H1 (cell line): ENCODE measurements around the gene LRRC9. TPM values are rescaled to one million over a fixed set of nuclear protein-coding genes. Genes with fewer than 3 reads are reported as not detected.

Source experiments
- CTCF ChIA-PET: fragments of 300-600 bp; sonication (Branson Sonifier 250); formaldehyde crosslinking; loops from one replicate; lab custom pipeline; 2021; ENCODE audit not compliant: partially characterized antibody; lab: Charles Lee
- POLR2A ChIA-PET: fragments of 300-600 bp; sonication (Branson Sonifier 250); formaldehyde crosslinking; loops from one replicate; lab custom pipeline; 2021; ENCODE audit warnings: inconsistent platforms; ENCODE audit not compliant: partially characterized antibody; lab: Charles Lee
- DNase-seq, 2 experiments: peaks; one replicate each; pipeline versions ENCODE4 v3.0.0 to v3.0.0-alpha.2; 2010 to 2022; ENCODE audit warnings: low spot score in 2 of 2, low read depth in 1 of 2, mixed read lengths in 1 of 2
- FAIRE-seq: peaks from 2 replicates; lab custom pipeline; 2011; peaks lifted over from hg19 to GRCh38; lab: Jason Lieb, UNC
- H2AFZ ChIP-seq: 2 replicates; pipeline ENCODE4 v1.8.1; 2012; ENCODE audit warnings: low read length, inconsistent platforms
- H2AK5ac ChIP-seq: 2 replicates; pipeline ENCODE4 v1.6.1; 2013; ENCODE audit warnings: low read depth, low read length
- H2BK120ac ChIP-seq: replicated peaks from 2 replicates; pipeline ENCODE3; 2013; ENCODE audit warnings: low read depth, low read length, inconsistent platforms
- H2BK12ac ChIP-seq: 2 replicates; pipeline ENCODE4 v1.6.1; 2013; ENCODE audit warnings: low read depth, low read length
- H2BK15ac ChIP-seq: 2 replicates; pipeline ENCODE4 v1.6.1; 2013; ENCODE audit warnings: low read length
- H2BK20ac ChIP-seq: 2 replicates; pipeline ENCODE4 v1.6.1; 2013; ENCODE audit warnings: low read length
- H2BK5ac ChIP-seq: 2 replicates; pipeline ENCODE4 v1.6.1; 2013; ENCODE audit warnings: low read depth, low read length
- H3K14ac ChIP-seq: 2 replicates; pipeline ENCODE4 v1.6.1; 2013; ENCODE audit warnings: inconsistent platforms; ENCODE audit not compliant: insufficient read length
- H3K18ac ChIP-seq: 2 replicates; pipeline ENCODE4 v1.6.1; 2013; ENCODE audit warnings: low read length; ENCODE audit errors: extremely low read depth
- H3K23ac ChIP-seq: 2 replicates; pipeline ENCODE4 v1.6.1; 2013; ENCODE audit warnings: inconsistent platforms; ENCODE audit not compliant: insufficient read length
- H3K23me2 ChIP-seq: 2 replicates; pipeline ENCODE4 v1.6.1; 2013; ENCODE audit warnings: low read depth, low read length
- H3K27ac ChIP-seq: 2 replicates; pipeline ENCODE4 v1.6.1; 2011; ENCODE audit warnings: low read depth, low read length, inconsistent platforms
- H3K27me3 ChIP-seq, 4 experiments: replicated peaks in 1 of 4; 1 replicate in 1 of 4; 2 replicates in 3 of 4; pipeline versions ENCODE4 v1.6.1 to v1.8.1; 2011 to 2013; ENCODE audit warnings: low read length in 3 of 4, mild to moderate bottlenecking in 3 of 4, inconsistent platforms in 2 of 4, mixed read lengths in 2 of 4, moderate library complexity in 1 of 4; ENCODE audit not compliant: control insufficient read depth in 3 of 4, insufficient read depth in 3 of 4; ENCODE audit errors: extremely low read depth in 1 of 4
- H3K36me3 ChIP-seq, 4 experiments: 2 replicates each; pipeline versions ENCODE4 v1.6.1 to v1.8.1; 2011 to 2013; ENCODE audit warnings: mild to moderate bottlenecking in 4 of 4, low read length in 3 of 4, moderate library complexity in 2 of 4, control low read depth in 1 of 4, inconsistent platforms in 1 of 4; ENCODE audit not compliant: insufficient read depth in 4 of 4, control insufficient read depth in 2 of 4
- H3K4ac ChIP-seq: replicated peaks from 2 replicates; pipeline ENCODE3; 2013; ENCODE audit warnings: low read length, low read depth, mixed read lengths, inconsistent platforms; ENCODE audit not compliant: insufficient read length
- H3K4me1 ChIP-seq, 4 experiments: replicated peaks in 1 of 4; 1 replicate in 1 of 4; 2 replicates in 3 of 4; pipeline versions ENCODE4 v1.6.1 to v1.8.1; 2011 to 2013; ENCODE audit warnings: low read length in 3 of 4, inconsistent platforms in 2 of 4, mixed read lengths in 1 of 4; ENCODE audit not compliant: insufficient read depth in 4 of 4, control insufficient read depth in 3 of 4
- H3K4me2 ChIP-seq, 2 experiments: 2 replicates each; pipeline versions ENCODE4 v1.6.1 to v1.8.1; 2011 to 2013; ENCODE audit warnings: low read depth in 2 of 2, low read length in 2 of 2, control low read depth in 1 of 2, inconsistent platforms in 1 of 2, mild to moderate bottlenecking in 1 of 2; ENCODE audit not compliant: insufficient read depth in 1 of 2
- H3K4me3 ChIP-seq, 4 experiments: fragments of 200-600, 300-600 bp in 1 of 4; sonication (generic), shearing (Covaris generic), sonication (Bioruptor Twin) in 1 of 4; 2 replicates each; pipeline versions ENCODE4 v1.5.1 to v1.8.1; 2011 to 2016; ENCODE audit warnings: low read length in 4 of 4, low read depth in 3 of 4, control low read depth in 2 of 4, inconsistent platforms in 2 of 4, mild to moderate bottlenecking in 2 of 4, mixed read lengths in 1 of 4, moderate library complexity in 1 of 4; ENCODE audit not compliant: insufficient read depth in 2 of 4; ENCODE audit errors: extremely low read depth in 1 of 4
- H3K56ac ChIP-seq: replicated peaks from 2 replicates; pipeline ENCODE3; 2013; ENCODE audit warnings: low read depth, mild to moderate bottlenecking, mixed read lengths, low read length, inconsistent platforms; ENCODE audit not compliant: insufficient read length
- H3K79me1 ChIP-seq: 2 replicates; pipeline ENCODE4 v1.6.1; 2013; ENCODE audit warnings: low read depth, low read length, control low read depth
- H3K79me2 ChIP-seq, 2 experiments: 2 replicates each; pipeline versions ENCODE4 v1.6.1 to v1.8.1; 2012 to 2013; ENCODE audit warnings: low read length in 2 of 2, mild to moderate bottlenecking in 2 of 2, inconsistent platforms in 1 of 2; ENCODE audit not compliant: insufficient read depth in 2 of 2, control insufficient read depth in 1 of 2
- H3K9ac ChIP-seq, 4 experiments: replicated peaks in 1 of 4; 1 replicate in 1 of 4; 2 replicates in 3 of 4; pipeline versions ENCODE4 v1.6.1 to v1.8.1; 2011 to 2013; ENCODE audit warnings: low read depth in 3 of 4, low read length in 3 of 4, control low read depth in 2 of 4, mild to moderate bottlenecking in 2 of 4, moderate library complexity in 2 of 4, inconsistent platforms in 1 of 4; ENCODE audit errors: extremely low read depth in 1 of 4
- H3K9me3 ChIP-seq, 2 experiments: 2 replicates each; pipeline versions ENCODE4 v1.6.1 to v1.8.1; 2012 to 2013; ENCODE audit warnings: mild to moderate bottlenecking in 2 of 2, moderate library complexity in 2 of 2, control low read depth in 1 of 2, inconsistent platforms in 1 of 2, low read depth in 1 of 2, low read length in 1 of 2, mixed read lengths in 1 of 2; ENCODE audit not compliant: insufficient read depth in 2 of 2
- H4K20me1 ChIP-seq, 2 experiments: replicated peaks in 1 of 2; 2 replicates each; pipeline versions ENCODE3 to v1.8.1; 2011 to 2013; ENCODE audit warnings: inconsistent platforms in 2 of 2, low read length in 2 of 2, mild to moderate bottlenecking in 1 of 2; ENCODE audit not compliant: insufficient read depth in 2 of 2, control insufficient read depth in 1 of 2
- H4K5ac ChIP-seq: 2 replicates; pipeline ENCODE4 v1.6.1; 2013; ENCODE audit warnings: low read length, low read depth, mixed read lengths, inconsistent platforms; ENCODE audit not compliant: insufficient read length
- H4K8ac ChIP-seq: 2 replicates; pipeline ENCODE4 v1.8.0; 2013; ENCODE audit warnings: mild to moderate bottlenecking, moderate library complexity, low read length, inconsistent platforms; ENCODE audit not compliant: insufficient read depth; ENCODE audit errors: extremely low read depth
- H4K91ac ChIP-seq: replicated peaks from 2 replicates; pipeline ENCODE3; 2013; ENCODE audit warnings: low read length, mixed read lengths, inconsistent platforms; ENCODE audit not compliant: insufficient read length
- CBX5 ChIP-seq: fragments of 300-800, 300-1000 bp; sonication (generic); IDR thresholded peaks from 2 replicates; pipeline ENCODE4 v1.7.1; 2016; ENCODE audit warnings: antibody characterized with exemption, low read length, low read depth
- CBX8 ChIP-seq: fragments of 300-800, 300-1000 bp; sonication (generic); IDR thresholded peaks from 2 replicates; pipeline ENCODE4 v1.7.1; 2016; ENCODE audit warnings: low read depth, low read length, borderline replicate concordance
- CREB1 ChIP-seq: IDR thresholded peaks from 2 replicates; pipeline ENCODE4 v1.6.1; 2012; ENCODE audit warnings: inconsistent platforms
- CTCF ChIP-seq, 3 experiments: IDR thresholded peaks; 1 replicate in 2 of 3; 2 replicates in 1 of 3; pipeline versions ENCODE4 v1.5.1 to v1.6.1; 2011; ENCODE audit warnings: low read length in 3 of 3, mild to moderate bottlenecking in 3 of 3, inconsistent platforms in 2 of 3, low read depth in 1 of 3, moderate library complexity in 1 of 3; ENCODE audit not compliant: insufficient read depth in 1 of 3; ENCODE audit errors: control extremely low read depth in 1 of 3
- KDM5A ChIP-seq: fragments of 200-600 bp; IDR thresholded peaks from 2 replicates; pipeline ENCODE4 v1.7.1; 2012; ENCODE audit warnings: mild to moderate bottlenecking, low read length, inconsistent platforms, mixed read lengths
- NRF1 ChIP-seq: IDR thresholded peaks from 2 replicates; pipeline ENCODE4 v1.6.1; 2011; ENCODE audit warnings: mild to moderate bottlenecking, low read depth, low read length, improper control_type of control experiment
- RAD21 ChIP-seq, 2 experiments: IDR thresholded peaks in 1 of 2; conservative IDR thresholded peaks in 1 of 2; 2 replicates each; pipeline ENCODE4 v1.6.1; 2011; ENCODE audit warnings: low read depth in 2 of 2, low read length in 2 of 2, improper control_type of control experiment in 1 of 2, inconsistent platforms in 1 of 2, mild to moderate bottlenecking in 1 of 2, moderate library complexity in 1 of 2
- RBBP5 ChIP-seq: IDR thresholded peaks from 2 replicates; pipeline ENCODE4 v1.7.1; 2012; ENCODE audit warnings: low read depth, mild to moderate bottlenecking, inconsistent platforms, low read length, moderate library complexity, borderline replicate concordance
- SAP30 ChIP-seq: fragments of 300-600 bp; sonication (generic); IDR thresholded peaks from 2 replicates; pipeline ENCODE4 v1.7.1; 2012; ENCODE audit warnings: low read length, moderate library complexity, mild to moderate bottlenecking, inconsistent platforms; ENCODE audit not compliant: insufficient read depth, insufficient replicate concordance
- SRF ChIP-seq: IDR thresholded peaks from 2 replicates; pipeline ENCODE4 v1.6.1; 2011; ENCODE audit warnings: mild to moderate bottlenecking, low read depth, low read length, moderate library complexity
- ZNF274 ChIP-seq: IDR thresholded peaks from 2 replicates; pipeline ENCODE4 v1.7.0; 2012; ENCODE audit warnings: low read length, borderline replicate concordance; ENCODE audit errors: extremely low read depth
- polyA plus RNA-seq, 7 experiments: library from polyadenylated mRNA; depleted of rRNA in 3 of 7; stranded (reverse) in 5 of 7; unstranded in 2 of 7; fragments of >200 nt in 5 of 7; fragments of 200-250 nt in 2 of 7; gene quantifications; 1 replicate in 5 of 7; 2 replicates in 1 of 7; 4 replicates in 1 of 7; pipeline versions ENCODE4 v1.2.1 to v1.2.3, GENCODE V29; 2011 to 2013; ENCODE audit warnings: missing spikeins in 2 of 7, mixed read lengths in 2 of 7
- total RNA-seq: library from RNA; stranded (reverse); fragmentation: NEBNext Ultra II Directional; extraction: Animal tissue kit (Norgen Biotek cat#: 25700); gene quantifications from 2 replicates; pipeline ENCODE4 v1.2.1, GENCODE V29; 2021

LRRC9 gene
- total and polyA plus RNA-seq, 2 of the 8 experiments (the other 6 are each of a cell fraction or from before 2014, with no cell fraction given): 0.12 to 0.84 TPM

DNA sequence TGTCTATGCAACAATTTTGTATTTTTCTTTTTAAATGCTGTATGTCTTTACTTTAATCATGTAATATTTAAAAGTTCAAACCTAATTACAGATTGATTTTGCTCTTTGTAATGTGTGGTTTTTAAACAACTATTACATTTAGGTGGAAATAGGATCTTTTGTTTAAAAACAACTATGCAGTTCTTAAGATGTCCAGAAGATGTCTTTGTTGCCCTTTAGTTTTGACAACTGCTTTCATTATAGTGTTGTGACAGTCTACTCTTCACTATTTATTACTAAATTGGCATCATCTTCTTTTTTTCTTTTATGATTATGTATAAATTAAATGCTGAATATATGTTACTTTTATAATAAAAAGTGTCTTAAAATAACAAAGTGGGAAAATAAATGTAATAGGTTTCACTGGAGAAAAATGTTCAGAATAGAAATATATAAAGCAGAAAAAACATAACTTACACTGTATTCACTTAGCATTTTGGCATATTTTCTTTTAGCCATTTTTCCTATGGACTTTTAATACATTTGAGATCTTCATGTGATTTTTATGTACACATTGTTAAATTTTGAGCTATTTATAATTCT lies 144.6 kb downstream of the LRRC9 start:
- no peaks in the 10 kb centered on the region for H3K4me1 ChIP-seq
- CTCF ChIA-PET: interaction anchor here (0.6 to 3.5 kb wide), 7 partner anchors 10 to 432 kb away, joined by 3 to 36 read pairs (median 3); no protein-coding TSS in a partner anchor

More for the DNA sequence above, 144.6 kb downstream of the LRRC9 start:
- H4K8ac ChIP-seq: no peak overlapping the region
- H4K91ac ChIP-seq: no peak overlapping the region
- no peaks in the 10 kb centered on the region for H3K36me3 ChIP-seq
- no peak overlapping the region for H2AFZ ChIP-seq
- H4K20me1 ChIP-seq: no peaks in the 10 kb centered on the region
- TF ChIP-seq ZNF274 (no peak), CTCF (IDR thresholded peaks at IDR 0.05; ENCODE audit: control extremely low read depth in 1 of 3, insufficient read depth in 1 of 3, low read depth in 1 of 3, low read length in 3 of 3) (peak in 1 of 3 experiments; percentile 33; a peak in 2 of 4 replicates), CBX8 (no peak), SRF (no peak), RAD21 (IDR thresholded peaks at IDR 0.05 in 1 of 2, conservative IDR thresholded peaks at IDR 0.05 in 1 of 2; ENCODE audit: low read depth in 2 of 2, low read length in 2 of 2) (peak in 1 of 2 experiments; percentile 60; a peak in 3 of 4 replicates), RBBP5 (no peak), SAP30 (no peak), CREB1 (no peak), CBX5 (no peak), NRF1 (no peak), KDM5A (no peak)
- H2BK5ac ChIP-seq: no peak overlapping the region
- POLR2A ChIA-PET: no interaction called here
- H3K79me2 ChIP-seq: no peaks in the 10 kb centered on the region
- no peak overlapping the region for H3K56ac ChIP-seq
- no peak overlapping the region for H4K5ac ChIP-seq
- no peak overlapping the region for H2BK120ac ChIP-seq
- no peaks in the 10 kb centered on the region for H3K23me2 ChIP-seq
- no peak overlapping the region for H3K4ac ChIP-seq
- H3K27ac ChIP-seq: no peak overlapping the region
- H2BK12ac ChIP-seq: no peak overlapping the region
- no peak overlapping the region for H3K4me3 ChIP-seq
- no peak for FAIRE-seq
- no peaks in the 10 kb centered on the region for H3K9me3 ChIP-seq
- no peak overlapping the region for H3K14ac ChIP-seq
- no peak overlapping the region for H3K9ac ChIP-seq
- no peak overlapping the region for H2BK15ac ChIP-seq
- no peak overlapping the region for H3K18ac ChIP-seq
- H3K23ac ChIP-seq: no peak overlapping the region
- no peaks in the 10 kb centered on the region for H3K79me1 ChIP-seq
- no peak overlapping the region for H2BK20ac ChIP-seq
- H3K4me2 ChIP-seq: no peak overlapping the region
- no peak for DNase-seq
- H3K27me3 ChIP-seq: no peaks in the 10 kb centered on the region
- H2AK5ac ChIP-seq: no peak overlapping the region
